ENCODE data around the gene TBC1D9.

- no peak for TF ChIP-seq KLF10 (tag by site-specific recombination; IDR thresholded peaks at IDR 0.05)
- TF ChIP-seq ZNF174 (tag by site-specific recombination; IDR thresholded peaks at IDR 0.05): no peak
These were observed 25.4 kb upstream of the TBC1D9 start for GRCh38 chr4:140781596-140781995.

All from HEK293 (cell line).